HEK293 (cell line): ENCODE measurements around the gene CDK12.

ENCODE experiments used
- CTCF ChIP-seq: fragments of 450-650 bp; formaldehyde crosslinking; IDR thresholded peaks from 2 replicates; pipeline ENCODE4 v1.5.1; 2016; ENCODE audit warnings: missing biosample characterization, missing genetic modification characterization
- ZEB2 ChIP-seq: fragments of 450-650 bp; formaldehyde crosslinking; IDR thresholded peaks from 2 replicates; pipeline ENCODE4 v1.5.1; 2016; ENCODE audit warnings: missing biosample characterization, missing genetic modification characterization
- ZFP3 ChIP-seq: fragments of 450-650 bp; formaldehyde crosslinking; IDR thresholded peaks from 2 replicates; pipeline ENCODE4 v1.5.1; 2016; ENCODE audit warnings: low read depth, missing biosample characterization, missing genetic modification characterization
- ZNF280D ChIP-seq: fragments of 450-650 bp; formaldehyde crosslinking; IDR thresholded peaks from 2 replicates; pipeline ENCODE4 v1.5.1; 2016; ENCODE audit warnings: missing biosample characterization, missing genetic modification characterization
- ZNF560 ChIP-seq: fragments of 450-650 bp; formaldehyde crosslinking; IDR thresholded peaks from 2 replicates; pipeline ENCODE4 v1.5.1; 2017; ENCODE audit warnings: missing biosample characterization, missing genetic modification characterization, borderline replicate concordance

GRCh38 chr17:39461113-39461925, at the start of gene CDK12:
- TF ChIP-seq ZNF560 (tag by site-specific recombination) (no peak), CTCF (tag by site-specific recombination) (no peak), ZFP3 (tag by site-specific recombination) (no peak), ZEB2 (peak; percentile 92), ZNF280D (no peak)
